Esophagus squamous epithelium (tissue), 5 donors: ENCODE data around the gene DYNLRB1. TPM values are rescaled to one million over a fixed set of nuclear protein-coding genes. Genes with fewer than 3 reads are reported as not detected.

ENCODE experiments used
- DNase-seq: peaks from one replicate; lab custom pipeline; 2025; lab: John Stamatoyannopoulos, UW
- H3K27ac ChIP-seq, 4 donors: fragments of 200-600 bp; sonication (generic); one replicate each; pipeline ENCODE4 v1.5.1; 2016 to 2019; ENCODE audit warnings: mild to moderate bottlenecking in 1 of 4
- H3K27me3 ChIP-seq, 4 donors: fragments of 200-600 bp; sonication (generic); 1 replicate in 3 of 4; 2 replicates in 1 of 4; pipeline versions ENCODE4 v1.5.1 to v1.6.0; 2017 to 2021; ENCODE audit warnings: antibody characterized with exemption in 1 of 4
- H3K36me3 ChIP-seq, 3 donors: fragments of 200-600 bp; sonication (generic); one replicate each; pipeline ENCODE4 v1.5.1; 2016 to 2019
- H3K4me1 ChIP-seq, 3 donors: fragments of 200-600 bp; sonication (generic); one replicate each; pipeline ENCODE4 v1.5.1; 2017 to 2019
- H3K4me3 ChIP-seq, 4 donors: fragments of 200-600 bp; sonication (generic); 1 replicate in 3 of 4; 2 replicates in 1 of 4; pipeline ENCODE4 v1.5.1; 2016 to 2019; ENCODE audit warnings: mild to moderate bottlenecking in 2 of 4, moderate library complexity in 1 of 4
- H3K9me3 ChIP-seq, 3 donors: fragments of 200-600 bp; sonication (generic); one replicate each; pipeline ENCODE4 v1.5.1; 2016 to 2019
- CTCF ChIP-seq, 6 experiments: fragments of 450-650 bp in 4 of 6; fragments of 200-600 bp in 2 of 6; sonication (generic) in 2 of 6; IDR thresholded peaks; one replicate each; pipeline ENCODE4 v1.5.1; 2016 to 2019; ENCODE audit warnings: antibody characterized with exemption in 6 of 6, mild to moderate bottlenecking in 4 of 6, moderate library complexity in 4 of 6
- POLR2A ChIP-seq, 4 donors: fragments of 450-650 bp; IDR thresholded peaks; one replicate each; pipeline ENCODE4 v1.6.1; 2017; ENCODE audit warnings: antibody characterized with exemption in 4 of 4, mild to moderate bottlenecking in 4 of 4, moderate library complexity in 3 of 4
- WGBS, 2 donors: methylation state at CpG; one replicate each; pipeline ENCODE4 v1.1.5; 2018; 5-methylcytosine and 5-hydroxymethylcytosine counted together
- intact Hi-C: fragments of 100-400 bp; cut with DNase I; formaldehyde crosslinking; loops from one replicate; pipeline ENCODE4 v1.15.0; 2022
- small RNA-seq, 4 donors: library from RNA; depleted of rRNA; stranded (forward); fragments of <200 nt; gene quantifications; one replicate each; pipeline ENCODE3, GENCODE V24; 2016
- total RNA-seq, 4 donors: library from RNA; depleted of rRNA; stranded (reverse); fragments of >200 nt; gene quantifications; one replicate each; pipeline ENCODE4 v1.1.0, GENCODE V29; 2016
- donor health status: DM: yes; HTN: yes; CAD: no.

Gene DYNLRB1
- total RNA-seq, 4 donors from 2014 or later = 77.9 to 108 (median 97.2) TPM

DNA sequence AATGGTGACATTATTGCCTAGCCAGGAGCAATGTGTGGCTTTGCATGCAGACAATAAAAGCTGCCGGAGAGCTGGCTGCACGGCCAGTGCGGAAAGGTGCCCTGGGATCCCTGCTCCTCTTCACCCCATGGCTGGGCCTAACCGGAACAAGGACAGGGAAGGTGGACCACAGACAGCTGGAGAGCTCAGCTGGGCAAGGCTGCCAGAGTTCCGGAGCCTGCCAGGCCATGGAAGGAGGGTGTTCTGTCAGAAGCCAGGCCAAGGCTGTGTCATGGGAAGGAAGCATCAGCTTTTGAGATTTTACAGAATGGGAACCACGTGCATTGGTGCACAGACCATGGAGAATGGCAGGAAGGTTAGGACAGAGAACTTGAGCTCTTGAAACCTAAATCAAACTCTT, 67.3 kb downstream of the DYNLRB1 start:
- Histone ChIP-seq H3K4me1 (peaks cover 10 to 50% (median 42%) of the 10 kb centered on the region in 3 donors), H3K36me3 (peaks cover 5 to 64% (median 6%) of the 10 kb centered on the region in 3 donors), H3K27me3 (no peaks in the 10 kb centered on the region), H3K27ac (peak overlapping the region in 2 of 4 donors; percentile 77 to 79), H3K9me3 (no peaks in the 10 kb centered on the region), H3K4me3 (no peak overlapping the region)
- intact Hi-C loops = loop anchor here (5.0 kb wide), 1 partner anchor 124 kb away; no protein-coding TSS in a partner anchor
- DNase-seq = no peak
- no peak for TF ChIP-seq CTCF (IDR thresholded peaks at IDR 0.05)
- TF ChIP-seq POLR2A (IDR thresholded peaks at IDR 0.05) = no peak
- 73 to 89% methylated on average over 5 to 6 of the region's 6 CpGs for WGBS, 2 donors

GRCh38 chr20:34585019-34585418, 68.8 kb downstream of the DYNLRB1 start:
- Histone ChIP-seq H3K27me3 (no peaks in the 10 kb centered on the region), H3K36me3 (peaks cover 5 to 64% (median 6%) of the 10 kb centered on the region in 3 donors), H3K4me3 (no peak overlapping the region), H3K4me1 (peaks cover 0 to 35% (median 29%) of the 10 kb centered on the region in 3 donors), H3K9me3 (no peaks in the 10 kb centered on the region), H3K27ac (no peak overlapping the region)
- intact Hi-C loops = no loop called here
- DNase-seq = no peak
- TF ChIP-seq POLR2A (IDR thresholded peaks at IDR 0.05) (no peak), CTCF (IDR thresholded peaks at IDR 0.05) (no peak)
- 95 to 100% methylated on average over 2 to 4 of the region's 5 CpGs for WGBS, 2 donors

GRCh38 chr20:34586488-34587163, 70.4 kb downstream of the DYNLRB1 start:
- intact Hi-C loops = no loop called here
- peaks cover 5 to 58% (median 6%) of the 10 kb centered on the region in 3 donors for H3K36me3 ChIP-seq
- no peak overlapping the region for H3K4me3 ChIP-seq
- 84% methylated on average over 5 to 9 of the region's 9 CpGs for WGBS, 2 donors
- H3K4me1 ChIP-seq = peaks cover 0 to 22% (median 19%) of the 10 kb centered on the region in 3 donors
- TF ChIP-seq POLR2A (IDR thresholded peaks at IDR 0.05) (no peak), CTCF (IDR thresholded peaks at IDR 0.05) (no peak)
- DNase-seq = no peak
- H3K9me3 ChIP-seq = no peaks in the 10 kb centered on the region
- H3K27me3 ChIP-seq = no peaks in the 10 kb centered on the region
- H3K27ac ChIP-seq = no peak overlapping the region

Small RNA genes within 50 kb of the gene (small RNA-seq; reads per million reads assigned to genes)
- 0 reads per million in 4 donors for gene RF00019

Other genes with a start within 250 kb of the DYNLRB1 start
- 100 to 1,000 TPM in 3 of 4 donors, 10 to 100 TPM in 1; 99.0 to 146 (median 137) TPM for gene AHCY, start 213.1 kb upstream of the DYNLRB1 start, total RNA-seq
- gene ITCH, start 153.1 kb upstream of the DYNLRB1 start, total RNA-seq = 10 to 100 TPM; 45.9 to 67.9 (median 54.5) TPM
- 10 to 100 TPM in 3 of 4 donors, 1 to 10 TPM in 1; 7.5 to 24.6 (median 19.4) TPM for gene MAP1LC3A, start 42.3 kb downstream of the DYNLRB1 start, total RNA-seq
- 10 to 100 TPM; 14.8 to 27.1 (median 17.6) TPM for gene PIGU, start 160.7 kb downstream of the DYNLRB1 start, total RNA-seq
- 10 to 100 TPM; 11.8 to 40.8 (median 36.2) TPM for gene TP53INP2, start 187.9 kb downstream of the DYNLRB1 start, total RNA-seq